Heart left ventricle (tissue), 16 donors: ENCODE results near the gene SMIM28. TPM values are rescaled to one million over a fixed set of nuclear protein-coding genes. Genes with fewer than 3 reads are reported as not detected.

Source experiments
- ATAC-seq, 4 donors: fragments of 200-7000 bp; cut with Tn5 transposase; one replicate each; pipeline ENCODE4 v1.9.1; 2020 to 2022; ENCODE audit warnings: moderate library complexity in 4 of 4, mild to moderate bottlenecking in 3 of 4, moderate number of reproducible peaks in 1 of 4
- DNase-seq, 5 donors: peaks; one replicate each; pipeline ENCODE4 v3.0.0-alpha.2; 2020
- H3K27ac ChIP-seq, 12 donors: fragments of 200-600 bp; sonication (generic) in 4 of 12; one replicate each; pipeline versions ENCODE4 v1.5.0 to v1.8.0; 2016 to 2022; ENCODE audit warnings: mild to moderate bottlenecking in 2 of 12
- H3K27me3 ChIP-seq, 9 donors: fragments of 200-600 bp; sonication (generic) in 2 of 9; one replicate each; pipeline versions ENCODE4 v1.5.1 to v1.8.0; 2016 to 2022; ENCODE audit warnings: mild to moderate bottlenecking in 3 of 9
- H3K36me3 ChIP-seq, 9 donors: fragments of 200-600 bp; sonication (generic) in 2 of 9; one replicate each; pipeline versions ENCODE4 v1.5.0 to v1.8.0; 2018 to 2022; ENCODE audit warnings: mild to moderate bottlenecking in 2 of 9
- H3K4me1 ChIP-seq, 12 donors: fragments of 200-600 bp; sonication (generic) in 4 of 12; one replicate each; pipeline versions ENCODE4 v1.5.0 to v1.8.0; 2016 to 2022; ENCODE audit warnings: mild to moderate bottlenecking in 3 of 12
- H3K4me3 ChIP-seq, 12 donors: fragments of 200-600 bp; sonication (generic) in 4 of 12; one replicate each; pipeline versions ENCODE4 v1.5.0 to v1.8.0; 2017 to 2022; ENCODE audit warnings: mild to moderate bottlenecking in 9 of 12, moderate library complexity in 4 of 12
- H3K9me3 ChIP-seq, 12 donors: fragments of 200-600 bp; sonication (generic) in 4 of 12; one replicate each; pipeline versions ENCODE4 v1.5.0 to v1.8.0; 2016 to 2022; ENCODE audit warnings: mild to moderate bottlenecking in 1 of 12
- CTCF ChIP-seq, 12 donors: fragments of 200-600 bp; sonication (generic) in 4 of 12; IDR thresholded peaks; one replicate each; pipeline versions ENCODE4 v1.5.0 to v1.8.0; 2018 to 2022; ENCODE audit warnings: antibody characterized with exemption in 12 of 12, mild to moderate bottlenecking in 5 of 12
- POLR2A ChIP-seq, 2 donors: fragments of 450-650 bp; IDR thresholded peaks; one replicate each; pipeline ENCODE4 v1.6.1; 2017; ENCODE audit warnings: antibody characterized with exemption in 2 of 2, mild to moderate bottlenecking in 2 of 2, moderate library complexity in 2 of 2
- WGBS, 4 donors: extraction: QIAGEN DNeasy Blood & Tissue Kit in 2 of 4; methylation state at CpG; one replicate each; pipeline versions ENCODE4 v1.1.5 to v1.1.7; 2013 to 2018; 5-methylcytosine and 5-hydroxymethylcytosine counted together
- intact Hi-C, 10 donors: fragments of 100-400 bp; cut with DNase I; formaldehyde crosslinking; loops; one replicate each; pipeline versions ENCODE4 v1.11.1 to v1.14.2; 2022
- polyA plus RNA-seq, 2 donors: library from polyadenylated mRNA; stranded (reverse); fragments of 200-250 nt; gene quantifications; one replicate each; pipeline ENCODE4 v1.2.3, GENCODE V29; 2013
- total RNA-seq, 9 donors: library from RNA; depleted of rRNA in 2 of 9; stranded (reverse); fragments of >200 nt in 2 of 9; fragmentation: NEBNext Ultra II Directional in 3 of 9; extraction: Animal tissue kit (Norgen Biotek cat#: 25700) in 3 of 9; gene quantifications; one replicate each; pipeline versions ENCODE4 v1.1.0 to v1.2.4, GENCODE V29; 2016 to 2023
- donor health status: ischemic (EF 13 %, LVEDD 7.1; RV severe dilation, severe dysfunction).
- donor health status: healthy with polysubstance abuse.
- donor health status: DM: no; HTN: yes; CAD: no.
- donor health status: DM: no; HTN: no; CAD: no.
- donor health status: ischemic (EF 25% LVEDD 6.9; RV normal size, moderate dysfunction).
- donor health status: ischemic (EF 25% LVEDD 5.7; RV mildly dilated, moderate dysfunction).
- donor health status: healthy.
- donor health status: DM: yes; HTN: yes; CAD: no.
- donor health status: ischemic (EF 35%, LVEDD 5.7; RV mildly dilated, moderate dysfunction).
- donor health status: nonischemic (EF 11% LVEDD 7.7; RV severe dilation, severe dysfunction).
- donor health status: DM: yes; HTN: yes; CAD: no.
- donor health status: PGD.
- donor health status: ischemic (EF 29% LVEDD 5.4; RV normal size, mild dysfunction).
- donor health status: nonischemic (EF 23%, LVEDD 6.1; RV moderate dilation, normal function).

The SMIM28 gene
- total and polyA plus RNA-seq, 11 donors, result not detected

GRCh38 chr6:138410048-138410735 is 32.5 kb downstream of the SMIM28 start:
- no peak overlapping the region for H3K4me3 ChIP-seq
- no peaks in the 10 kb centered on the region for H3K9me3 ChIP-seq
- ATAC-seq, result no peak
- peaks cover 0 to 95% (median 85%) of the 10 kb centered on the region in 9 donors for H3K36me3 ChIP-seq
- no peak for TF ChIP-seq CTCF (IDR thresholded peaks at IDR 0.05)
- TF ChIP-seq POLR2A (IDR thresholded peaks at IDR 0.05), result no peak
- H3K27ac ChIP-seq, result no peak overlapping the region
- DNase-seq, result no peak
- H3K4me1 ChIP-seq, result peaks cover 0 to 23% (median 4%) of the 10 kb centered on the region in 12 donors
- WGBS, 4 donors, result 90 to 95% (median 92%) methylated on average over 8 of the region's 8 CpGs
- no peaks in the 10 kb centered on the region for H3K27me3 ChIP-seq
- intact Hi-C loops, result no loop called here

- intact Hi-C loops, result no loop called here
- no peak for ATAC-seq
Measured at GRCh38 chr6:138410972-138411880, 33.5 kb downstream of the SMIM28 start.

GRCh38 chr6:138415125-138415524 is 37.4 kb downstream of the SMIM28 start:
- H3K27ac ChIP-seq, result no peak overlapping the region
- peak in 1 of 5 donors; percentile 47 for DNase-seq
- peaks cover 0 to 6% (median 0%) of the 10 kb centered on the region in 12 donors for H3K9me3 ChIP-seq
- no peaks in the 10 kb centered on the region for H3K27me3 ChIP-seq
- ATAC-seq, result peak in 2 of 4 donors; percentile 16 to 51
- no peak overlapping the region for H3K4me3 ChIP-seq
- no peak for TF ChIP-seq CTCF (IDR thresholded peaks at IDR 0.05)
- TF ChIP-seq POLR2A (IDR thresholded peaks at IDR 0.05), result no peak
- intact Hi-C loops, result no loop called here
- WGBS, 4 donors, result 86 to 94% (median 88%) methylated on average over 5 of the region's 5 CpGs
- peaks cover 0 to 16% (median 0%) of the 10 kb centered on the region in 12 donors for H3K4me1 ChIP-seq
- H3K36me3 ChIP-seq, result peaks cover 0 to 73% (median 52%) of the 10 kb centered on the region in 9 donors

More at GRCh38 chr6:138410972-138411880, 33.5 kb downstream of the SMIM28 start:
- H3K36me3 ChIP-seq, result peaks cover 0 to 93% (median 83%) of the 10 kb centered on the region in 9 donors
- DNase-seq, result no peak
- H3K27ac ChIP-seq, result peak overlapping the region in 2 of 12 donors; percentile 14 to 24
- TF ChIP-seq CTCF (IDR thresholded peaks at IDR 0.05) (no peak), POLR2A (IDR thresholded peaks at IDR 0.05) (no peak)
- H3K4me1 ChIP-seq, result peaks cover 0 to 16% (median 0%) of the 10 kb centered on the region in 12 donors
- no peaks in the 10 kb centered on the region for H3K27me3 ChIP-seq
- 83 to 90% (median 85%) methylated on average over 6 of the region's 6 CpGs for whole genome bisulfite sequencing, 4 donors
- H3K9me3 ChIP-seq, result no peaks in the 10 kb centered on the region
- H3K4me3 ChIP-seq, result no peak overlapping the region

- ATAC-seq, result peak in 3 of 4 donors; percentile 5 to 17 (median 8)
Measured at GRCh38 chr6:138416206-138416605, 38.5 kb downstream of the SMIM28 start.

More at GRCh38 chr6:138416206-138416605, 38.5 kb downstream of the SMIM28 start:
- Histone ChIP-seq H3K9me3 (peaks cover 0 to 6% (median 0%) of the 10 kb centered on the region in 12 donors), H3K27me3 (no peaks in the 10 kb centered on the region), H3K4me3 (no peak overlapping the region), H3K27ac (no peak overlapping the region), H3K4me1 (peaks cover 0 to 9% (median 0%) of the 10 kb centered on the region in 12 donors), H3K36me3 (peaks cover 0 to 65% (median 47%) of the 10 kb centered on the region in 9 donors)
- 66 to 80% (median 77%) methylated on average over 4 of the region's 4 CpGs for WGBS, 4 donors
- TF ChIP-seq POLR2A (IDR thresholded peaks at IDR 0.05), result no peak
- TF ChIP-seq CTCF (IDR thresholded peaks at IDR 0.05), result no peak
- intact Hi-C loops, result no loop called here
- no peak for DNase-seq
